ENCODE measurements around the gene ZNF654. TPM values are rescaled to one million over a fixed set of nuclear protein-coding genes. Genes with fewer than 3 reads are reported as not detected.
A peak's percentile ranks its signal among the peaks of the same experiment; 100 is the strongest.
"Not testable (repeated sequence)": the region's sequence is repeated elsewhere in the genome, so short reads cannot be mapped to it uniquely, and the experiment has no call there.

ZNF654 gene
- 10.8 and 32.2 TPM in 2 replicates for total RNA-seq

DNA sequence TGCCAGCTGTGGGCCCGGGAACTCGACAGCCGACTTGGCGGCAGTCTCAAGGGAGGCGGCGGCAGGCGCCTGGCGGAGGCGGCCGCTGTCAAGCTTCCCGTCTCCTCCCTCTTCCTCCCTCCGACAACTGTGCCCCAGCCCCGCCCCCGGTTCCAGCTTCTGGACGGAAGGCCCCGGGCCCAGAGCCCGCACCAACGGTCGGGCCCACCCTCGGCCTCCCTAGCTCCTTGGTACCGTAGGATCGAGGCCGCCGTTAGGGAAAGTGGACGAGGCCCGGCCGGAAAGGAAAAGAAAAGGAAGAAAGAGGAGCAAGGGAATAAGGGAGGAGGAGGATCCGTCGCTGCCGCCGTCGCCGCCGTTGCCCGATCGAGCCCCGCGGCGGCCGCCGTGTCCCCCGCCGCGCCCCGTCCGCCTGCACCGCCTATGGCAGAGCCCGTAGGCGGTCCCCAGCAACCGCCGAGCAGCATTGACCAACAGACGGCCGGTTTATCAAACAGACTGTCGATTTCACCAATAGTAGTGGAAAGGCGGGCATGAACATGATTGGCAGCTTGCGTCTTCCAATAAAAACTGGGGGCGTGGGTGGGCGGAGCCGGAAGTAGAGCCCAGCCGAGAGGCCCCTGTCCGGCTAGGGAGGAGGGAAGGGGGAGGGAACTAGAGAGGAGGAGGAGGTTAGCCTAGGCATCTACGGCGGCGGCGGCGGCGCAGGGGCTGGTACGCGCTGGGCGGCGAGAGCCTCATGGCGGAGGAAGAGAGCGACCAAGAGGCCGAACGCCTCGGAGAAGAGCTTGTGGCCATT is at the start of gene ZNF654, which contains the start of gene CGGBP1:
ZNF654 (plus strand) TSS at position 675 of the 799 bp plus-strand sequence; CDS start at position 740, 65 bp downstream.
CGGBP1 (minus strand) TSS at position 425 of the 799 bp plus-strand sequence. CDS start 3,029 bp downstream, outside the sequence.
- peak; percentile 96 for DNase-seq (ENCODE audit: low read depth)

DNA sequence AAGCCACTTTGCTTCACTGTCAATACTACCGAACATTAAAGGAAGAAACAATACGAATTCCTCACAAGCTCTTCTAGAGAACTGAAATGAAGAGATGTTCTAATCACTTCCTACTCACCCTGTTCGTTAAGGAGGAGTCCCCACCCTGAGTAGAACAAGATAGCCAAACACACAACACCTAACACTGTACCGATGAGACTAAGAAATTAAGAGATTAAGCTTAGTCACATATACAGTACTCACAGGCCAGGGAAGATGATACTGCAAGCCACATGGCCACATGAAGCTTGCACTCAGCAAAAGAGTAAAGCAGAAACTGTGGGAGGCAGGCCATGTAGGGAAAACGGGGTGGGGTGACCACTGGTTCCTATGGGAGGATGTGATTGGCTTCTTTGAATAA is 48.2 kb upstream of the ZNF654 start:
- no peak for DNase-seq (ENCODE audit: low read depth)

DNA sequence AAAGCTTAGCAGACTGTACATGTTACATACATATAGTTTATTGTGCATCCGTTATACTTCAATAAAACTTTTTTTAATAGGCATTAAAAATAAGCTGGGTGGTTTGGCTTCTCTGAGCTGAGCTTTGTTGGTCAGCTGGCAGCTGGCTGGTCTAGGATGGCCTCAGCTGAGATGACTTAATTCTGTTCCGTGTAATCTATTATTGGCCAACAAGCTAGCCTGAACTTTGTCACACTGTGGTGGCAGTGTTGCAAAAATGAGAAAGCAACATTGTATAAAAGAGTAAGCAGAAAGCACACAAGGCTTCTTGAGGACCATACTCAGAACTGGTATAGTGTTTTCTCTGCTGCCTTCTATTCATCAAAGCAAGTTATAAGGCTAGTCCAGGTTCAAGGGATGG is 45.5 kb upstream of the ZNF654 start:
- no peak for DNase-seq (ENCODE audit: low read depth)

DNA sequence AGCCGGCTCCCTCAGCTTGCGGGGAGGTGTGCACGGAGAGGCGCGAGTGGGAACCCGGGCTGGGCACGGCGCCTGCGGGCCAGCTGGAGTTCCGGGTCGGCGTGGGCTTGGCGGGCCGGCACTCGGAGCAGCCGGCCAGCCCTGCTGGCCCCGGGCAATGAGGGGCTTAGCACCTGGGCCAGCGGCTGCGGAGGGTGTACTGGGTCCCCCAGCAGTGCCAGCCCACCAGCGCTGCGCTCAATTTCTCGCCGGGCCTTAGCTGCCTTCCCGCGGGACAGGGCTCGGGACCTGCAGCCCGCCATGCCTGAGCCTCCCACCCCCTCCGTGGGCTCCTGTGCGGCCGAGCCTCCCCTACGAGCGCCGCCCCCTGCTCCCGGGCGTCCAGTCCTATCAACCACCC is 43.4 kb upstream of the ZNF654 start:
- DNase-seq (ENCODE audit: low read depth), result not testable (repeated sequence)

DNA sequence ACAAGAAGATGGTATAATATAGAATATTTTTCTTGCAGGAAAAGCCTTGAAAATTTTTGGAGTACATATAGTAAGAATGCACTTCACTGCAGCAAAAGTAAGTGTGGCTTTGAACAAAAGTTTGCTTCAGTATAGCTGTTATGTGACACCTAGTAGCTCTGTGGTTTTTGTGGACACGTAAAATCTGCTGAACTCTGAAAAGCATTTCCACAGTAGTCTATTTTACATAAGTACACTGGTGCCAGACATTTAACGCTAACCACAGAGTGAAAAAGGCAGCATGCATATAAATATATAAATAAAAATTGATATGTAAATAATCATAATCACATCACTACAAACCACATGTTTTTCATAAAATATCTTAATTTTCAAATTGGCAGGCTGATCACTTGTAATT is 40.0 kb upstream of the ZNF654 start:
- DNase-seq (ENCODE audit: low read depth), result no peak

DNA sequence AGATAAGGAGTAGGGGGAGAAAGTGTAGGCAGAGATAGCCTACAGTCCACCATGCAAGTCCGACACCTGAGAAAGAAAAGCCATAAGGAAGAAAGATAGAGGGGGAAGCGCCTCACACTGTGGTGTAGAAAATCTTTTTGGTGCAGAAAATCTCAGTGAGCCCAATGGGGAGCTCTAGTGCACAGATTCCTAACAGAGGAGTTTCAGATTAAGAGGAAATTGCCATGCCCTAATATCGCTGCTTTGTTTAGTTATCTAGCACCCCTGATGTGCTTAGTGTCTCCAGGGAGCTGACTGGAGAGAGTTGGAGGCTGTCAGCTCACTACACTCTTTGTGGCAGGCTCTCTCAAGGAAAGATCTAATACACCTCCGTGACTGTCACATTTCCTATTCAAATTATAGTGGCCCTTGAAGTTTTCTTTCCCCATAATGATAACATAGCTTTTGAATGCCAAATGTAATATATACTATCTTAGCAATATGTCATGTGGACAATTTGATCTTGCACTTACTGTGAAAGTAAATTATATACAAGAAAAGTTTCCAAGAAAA is 34.0 kb upstream of the ZNF654 start:
- no peak for DNase-seq (ENCODE audit: low read depth)

DNA sequence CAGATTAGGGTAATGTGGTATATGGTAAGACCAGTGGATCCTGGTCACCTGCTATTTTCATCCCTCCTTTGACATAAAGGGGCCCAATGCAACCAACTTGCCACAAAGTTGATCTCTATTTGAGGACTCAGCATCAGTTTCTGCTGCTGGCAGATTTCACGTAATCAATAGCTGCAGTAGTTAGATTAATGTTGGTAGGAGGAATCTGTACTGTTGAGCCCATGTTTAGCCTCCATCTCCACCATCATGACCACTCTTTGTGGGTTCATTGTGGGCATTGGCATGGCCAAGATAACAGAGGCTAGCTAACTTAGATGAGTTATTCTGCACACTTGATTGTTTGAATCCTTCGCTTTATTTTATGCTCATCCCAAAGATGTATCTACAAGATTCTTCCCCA is 30.2 kb upstream of the ZNF654 start:
- no peak for DNase-seq (ENCODE audit: low read depth)

DNA sequence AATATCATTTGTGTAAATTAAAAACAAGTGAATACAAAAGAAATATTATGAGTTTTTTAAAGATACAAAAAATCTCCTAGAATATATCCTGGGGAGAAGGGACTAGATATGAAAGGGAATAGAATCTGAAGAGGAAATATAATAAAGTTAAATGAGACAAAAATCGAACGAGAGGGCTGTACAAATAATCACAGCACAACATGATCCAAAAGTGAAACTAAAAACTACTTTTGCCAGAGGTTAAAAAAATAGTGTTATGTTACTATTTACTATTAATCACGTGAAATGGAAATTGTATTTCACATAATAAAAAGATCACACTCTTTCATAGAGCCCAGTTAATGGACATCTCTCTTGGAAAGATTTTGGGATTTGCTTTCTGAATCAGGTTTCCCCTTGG is 28.8 kb upstream of the ZNF654 start:
- DNase-seq (ENCODE audit: low read depth), result no peak

DNA sequence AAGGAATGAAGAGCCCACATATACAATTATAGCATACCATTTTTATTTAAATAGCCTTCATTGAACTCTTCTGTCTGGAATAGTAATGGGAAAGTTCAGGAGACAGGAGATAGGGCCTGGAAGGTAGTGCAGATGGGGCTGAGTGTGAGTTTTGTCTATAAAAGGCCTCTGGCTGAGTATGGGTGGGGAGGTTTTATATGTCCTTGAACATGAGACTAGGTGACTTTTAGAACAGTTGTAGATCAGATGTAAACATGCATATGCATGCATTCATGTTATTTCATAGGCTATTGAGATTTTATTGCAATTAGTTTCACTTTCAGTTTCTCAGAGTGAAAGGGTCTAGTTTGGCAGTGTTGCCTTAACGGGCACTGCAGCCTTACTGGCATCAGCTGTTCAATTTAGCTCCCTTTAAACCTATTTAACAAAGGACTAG is 27.4 kb upstream of the ZNF654 start:
- DNase-seq (ENCODE audit: low read depth), result peak; percentile 60

DNA sequence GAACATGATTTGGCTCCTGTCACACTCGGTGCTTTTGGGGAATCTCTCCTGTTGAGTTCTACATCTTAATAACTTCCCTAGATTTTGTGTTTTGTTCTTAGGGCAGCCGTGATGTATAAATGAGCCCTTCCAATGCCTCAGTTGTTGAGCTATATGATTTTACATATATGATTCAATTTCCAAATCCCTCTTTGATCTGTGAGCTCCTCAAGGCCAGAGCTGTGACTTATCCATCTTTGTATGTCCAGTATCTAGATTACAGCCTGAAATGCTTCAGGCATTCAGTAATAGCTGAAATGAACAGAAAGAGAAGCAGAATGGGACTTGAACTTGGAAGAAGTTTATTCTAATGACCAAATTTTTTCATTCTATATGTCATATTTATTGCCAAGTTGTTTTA is 26.8 kb upstream of the ZNF654 start:
- no peak for DNase-seq (ENCODE audit: low read depth)

DNA sequence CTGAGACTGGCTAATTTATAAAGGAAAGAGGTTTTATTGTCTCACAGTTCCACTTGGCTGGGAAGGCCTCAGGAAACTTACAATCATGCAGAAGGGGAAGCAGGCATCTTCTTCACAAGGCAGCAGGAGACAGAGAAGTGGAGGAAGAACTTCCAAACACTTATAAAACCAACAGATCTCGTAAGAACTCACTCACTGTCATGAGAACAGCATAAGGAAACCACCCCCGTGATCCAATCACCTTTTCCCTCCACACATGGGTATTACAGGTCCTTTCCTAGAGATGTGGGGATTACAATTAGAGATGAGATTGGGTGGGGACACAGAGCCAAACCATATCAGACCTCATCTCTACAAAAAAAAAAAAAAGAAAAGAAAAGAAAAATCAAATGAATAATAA is 26.0 kb upstream of the ZNF654 start:
- DNase-seq (ENCODE audit: low read depth), result no peak

DNA sequence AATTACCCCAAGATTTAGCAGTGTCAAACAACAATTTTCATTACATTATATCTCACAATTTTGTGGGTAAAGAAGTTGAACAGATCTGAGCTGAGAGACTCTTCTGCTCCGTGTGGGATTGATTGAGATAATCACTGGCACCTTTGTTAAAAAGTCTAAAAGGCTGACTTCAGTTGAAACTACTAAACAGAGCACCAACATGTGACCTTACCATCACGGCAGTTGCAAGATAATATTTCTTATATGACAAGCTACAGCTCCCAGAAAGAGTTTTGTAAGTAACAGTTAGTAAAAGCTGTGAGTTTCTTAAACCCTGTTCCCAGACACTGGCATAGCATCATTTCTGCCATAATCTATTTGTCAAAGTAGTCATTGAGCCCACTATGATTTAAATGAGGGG is 25.2 kb upstream of the ZNF654 start:
- DNase-seq (ENCODE audit: low read depth), result no peak

DNA sequence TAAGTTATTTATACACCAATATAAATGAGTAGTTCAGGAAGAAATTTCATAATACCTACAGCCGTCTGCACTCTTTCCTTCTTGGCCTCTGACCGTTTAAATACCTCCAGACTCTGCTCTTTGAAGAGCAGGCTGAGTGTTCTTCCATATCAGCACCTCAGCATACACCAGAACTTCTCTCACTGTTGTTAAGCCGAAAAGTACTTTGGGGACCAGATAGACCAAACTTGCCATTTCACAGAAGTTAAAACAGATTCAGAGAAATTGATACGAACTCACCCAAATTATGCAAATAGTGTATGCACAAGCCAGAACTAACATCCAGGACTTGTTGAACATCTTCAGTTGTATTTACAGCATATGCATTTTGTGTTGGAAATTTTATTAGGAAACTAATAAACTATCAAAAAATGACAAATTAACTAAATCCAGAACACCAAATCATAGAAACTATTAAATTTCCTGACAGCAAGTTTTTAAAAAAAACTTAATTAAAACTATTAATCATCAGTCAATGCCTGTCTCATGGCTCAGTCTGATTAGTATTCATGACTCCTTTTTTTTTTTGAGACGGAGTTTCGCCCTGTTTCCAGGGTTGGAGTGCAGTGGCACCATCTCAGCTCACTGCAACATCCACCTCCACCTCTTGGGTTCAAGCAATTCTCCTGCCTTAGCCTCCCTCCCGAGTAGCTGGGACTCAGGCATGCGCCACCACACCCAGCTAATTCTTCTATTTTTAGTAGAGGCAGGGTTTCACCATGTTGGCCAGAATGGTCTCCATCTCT is 24.4 kb upstream of the ZNF654 start:
- DNase-seq (ENCODE audit: low read depth), result no peak

DNA sequence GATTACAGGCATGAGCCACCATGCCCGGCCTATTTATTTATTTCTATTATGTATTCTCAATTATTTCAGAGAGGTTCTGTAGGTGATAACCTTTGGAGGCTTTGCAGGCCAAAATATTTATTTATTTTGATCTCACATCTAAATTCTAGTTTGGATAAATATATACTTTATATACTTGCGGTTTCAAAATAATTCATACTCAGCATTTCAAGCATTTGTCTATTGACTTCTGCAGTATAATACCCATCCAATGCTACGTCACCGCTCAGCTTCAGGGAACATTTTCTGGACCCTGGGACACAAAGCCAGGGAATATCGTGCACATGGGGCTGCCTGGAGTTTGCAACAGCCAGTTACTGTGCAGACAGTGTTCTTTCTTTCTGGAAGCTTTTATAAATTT is 22.8 kb upstream of the ZNF654 start:
- DNase-seq (ENCODE audit: low read depth), result no peak

DNA sequence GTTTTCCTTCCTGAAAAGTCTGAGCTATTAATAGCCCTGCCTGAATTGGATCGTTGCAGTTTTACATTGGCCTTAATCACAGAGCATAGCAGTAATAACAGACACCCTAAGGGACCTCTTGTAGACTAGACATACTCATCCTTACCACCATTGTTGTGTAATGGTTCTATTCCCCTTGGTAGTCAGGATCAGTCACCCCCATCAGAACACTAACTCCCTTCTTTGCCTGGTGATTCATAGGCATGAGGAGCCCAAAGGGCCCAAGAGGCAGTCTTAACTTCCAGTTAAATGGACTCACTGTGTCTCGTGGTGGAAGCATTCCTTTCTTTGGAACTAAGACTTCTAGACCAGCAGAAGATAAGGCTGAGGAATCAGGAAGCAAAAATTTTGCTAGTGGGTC is 20.5 kb upstream of the ZNF654 start:
- DNase-seq (ENCODE audit: low read depth), result peak; percentile 92

DNA sequence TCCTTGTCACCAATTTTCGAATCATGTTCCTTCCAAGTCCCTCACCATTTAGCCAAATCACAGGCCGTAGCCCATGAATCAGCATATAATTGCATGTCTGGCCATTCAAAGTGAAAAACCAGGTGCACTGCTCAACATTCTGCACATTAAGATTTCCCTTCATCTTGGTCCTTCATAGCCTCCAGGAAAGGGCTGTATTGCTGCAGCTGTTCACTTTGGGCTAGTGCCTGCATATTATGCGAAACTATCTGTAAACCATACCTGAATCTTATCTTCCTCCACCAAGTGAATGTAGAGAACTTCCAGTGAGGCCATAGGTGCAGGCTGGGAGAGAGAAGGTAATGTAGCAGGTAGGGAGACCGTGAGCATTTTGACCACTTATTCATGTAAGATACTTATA is 18.5 kb upstream of the ZNF654 start:
- DNase-seq (ENCODE audit: low read depth), result no peak

DNA sequence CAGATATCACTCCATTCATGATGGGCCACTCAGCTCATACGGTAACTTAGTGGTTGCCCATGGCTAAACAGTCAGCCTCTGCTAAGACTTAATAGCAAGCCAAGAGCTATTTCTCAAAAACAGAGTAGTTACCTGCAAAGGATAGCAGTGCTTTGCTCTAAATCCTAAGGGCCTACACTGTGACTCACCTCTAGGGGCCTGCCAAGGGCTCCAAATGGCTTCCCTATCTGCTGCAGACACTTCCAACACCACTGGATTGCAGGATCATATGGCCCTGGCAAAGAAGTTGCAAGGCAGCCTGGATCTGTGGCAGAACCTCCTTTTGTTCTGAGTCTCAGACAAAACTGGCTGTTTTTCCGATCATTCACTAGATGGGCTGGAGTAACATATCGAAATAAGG is 18.1 kb upstream of the ZNF654 start:
- DNase-seq (ENCODE audit: low read depth), result no peak

DNA sequence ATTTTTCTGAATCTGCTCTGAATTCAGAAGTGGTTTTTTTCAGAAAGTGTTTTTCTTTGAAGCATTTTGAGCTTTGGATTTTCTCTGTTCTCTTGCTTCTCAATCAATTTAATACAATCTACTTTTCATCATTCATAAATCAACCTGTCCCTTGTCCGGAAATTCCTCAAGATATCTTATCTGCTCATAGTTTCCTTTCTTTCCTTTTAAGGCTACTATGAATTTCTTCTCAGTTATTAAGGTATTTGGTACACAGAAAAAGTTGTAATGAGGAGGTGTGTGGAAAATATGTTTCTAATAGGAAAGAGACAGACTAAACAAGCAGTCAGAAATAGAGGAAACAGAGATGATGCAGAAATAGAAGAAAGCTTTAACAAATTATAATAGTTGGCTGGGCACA is 14.6 kb upstream of the ZNF654 start:
- no peak for DNase-seq (ENCODE audit: low read depth)

DNA sequence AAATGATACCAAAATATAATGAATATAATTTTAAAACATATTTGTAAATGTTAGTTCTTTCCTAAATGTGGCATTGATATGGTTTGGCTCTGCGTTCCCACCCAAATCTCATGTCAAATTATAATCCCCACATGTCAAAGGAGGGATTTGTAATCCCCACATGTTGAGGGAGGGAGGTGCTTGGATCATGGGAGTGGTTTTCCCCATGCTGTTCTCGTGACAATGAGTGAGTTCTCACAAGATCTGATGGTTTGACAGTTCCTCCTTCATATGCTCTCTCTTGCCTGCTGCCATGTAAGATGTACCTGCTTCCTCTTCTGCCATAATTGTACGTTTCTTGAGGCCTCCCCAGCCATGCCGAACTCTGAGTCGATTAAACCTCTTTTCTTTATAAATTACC is 12.3 kb upstream of the ZNF654 start:
- no peak for DNase-seq (ENCODE audit: low read depth)

DNA sequence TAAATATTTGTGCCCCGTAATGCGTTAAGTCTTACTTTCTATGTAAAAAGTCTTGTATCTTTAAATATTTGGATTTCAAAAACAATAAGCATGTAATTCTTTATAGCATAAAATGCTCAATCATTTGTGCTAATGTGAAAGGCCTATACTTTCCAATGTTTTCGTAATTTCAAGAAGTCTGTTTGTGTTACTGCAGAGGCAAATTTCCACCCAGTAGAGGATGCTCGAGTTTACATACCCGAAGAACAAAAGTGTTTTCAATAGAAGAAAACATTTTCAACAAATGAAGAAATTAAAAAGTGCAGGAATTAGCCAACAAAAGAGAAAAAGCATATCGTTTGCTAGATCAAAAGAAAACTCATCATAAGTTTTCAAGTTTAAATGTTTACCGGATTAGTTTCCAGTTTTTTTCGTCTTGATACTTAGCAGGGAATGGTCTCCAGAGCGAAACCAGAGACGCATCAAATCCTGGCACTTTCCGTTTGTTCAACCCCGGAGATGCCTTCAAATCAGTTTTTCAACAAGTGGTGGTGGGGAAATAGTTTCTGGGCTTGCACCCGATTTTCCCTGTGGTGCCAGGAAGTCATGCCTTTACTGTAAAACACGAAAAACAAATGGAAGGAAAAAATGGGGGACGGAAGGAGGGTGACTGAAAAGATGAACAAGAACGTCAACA is 1.3 kb upstream of the ZNF654 start:
- peak; percentile 23 for DNase-seq (ENCODE audit: low read depth)

DNA sequence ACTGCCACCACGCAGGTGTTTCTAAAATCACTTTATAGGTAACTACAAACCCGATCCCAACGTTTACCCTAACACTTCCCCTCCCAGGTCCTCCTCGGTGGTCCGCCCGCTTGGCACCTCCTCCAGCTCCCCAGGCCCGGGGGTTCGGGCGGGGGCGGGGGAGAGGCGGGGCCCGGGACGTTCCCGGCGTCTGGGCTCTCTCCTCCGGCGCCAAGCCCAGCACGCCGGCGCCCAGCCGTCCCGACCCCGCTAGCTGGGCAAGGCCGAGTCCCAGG is 812 bp upstream of the ZNF654 start:
- no peak for DNase-seq (ENCODE audit: low read depth)

DNA sequence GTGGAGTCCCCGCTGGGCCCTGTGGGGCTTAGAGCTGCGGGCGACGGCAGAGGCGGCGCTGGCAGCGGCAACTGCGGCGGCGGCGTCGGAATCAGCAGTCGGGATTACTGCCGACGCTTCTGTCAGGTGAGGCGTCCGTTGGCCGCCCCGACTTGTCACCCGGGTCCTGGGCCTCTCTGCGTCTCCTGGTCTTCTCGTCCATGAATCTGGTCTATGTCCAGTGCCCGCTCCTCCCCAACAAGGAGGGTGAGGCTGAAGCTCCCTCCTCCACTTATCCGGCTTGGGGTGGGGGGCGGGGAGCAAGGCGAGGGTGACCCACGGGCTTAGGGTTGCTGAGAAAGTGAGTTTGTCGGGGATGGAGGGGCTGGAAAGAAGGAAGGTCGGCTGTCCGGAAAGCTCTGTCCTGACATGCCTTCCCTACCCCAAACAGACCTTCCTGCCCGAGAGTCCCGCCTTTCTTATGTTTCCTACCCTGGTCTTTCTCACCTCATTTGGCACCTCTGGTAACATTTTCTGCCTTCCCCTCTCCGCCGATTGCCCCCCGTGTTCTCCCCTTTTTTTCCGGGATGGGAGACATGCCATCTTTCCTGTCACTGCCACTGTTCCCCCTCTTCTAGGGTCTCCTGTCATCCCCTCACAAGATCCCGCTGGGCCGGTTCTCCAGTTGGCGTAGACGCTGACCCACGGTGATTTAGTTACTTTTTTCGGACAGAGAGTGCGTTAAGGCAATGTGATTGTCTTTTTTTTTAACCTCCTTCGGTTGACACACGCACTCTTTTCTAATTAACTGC is 520 bp downstream of the ZNF654 start:
- DNase-seq (ENCODE audit: low read depth), result no peak

All from renal cortical epithelial cell (primary cell).